ENCODE results near the gene RAB34.
A peak's percentile ranks its signal among the peaks of the same experiment; 100 is the strongest.

Gene RAB34

DNA sequence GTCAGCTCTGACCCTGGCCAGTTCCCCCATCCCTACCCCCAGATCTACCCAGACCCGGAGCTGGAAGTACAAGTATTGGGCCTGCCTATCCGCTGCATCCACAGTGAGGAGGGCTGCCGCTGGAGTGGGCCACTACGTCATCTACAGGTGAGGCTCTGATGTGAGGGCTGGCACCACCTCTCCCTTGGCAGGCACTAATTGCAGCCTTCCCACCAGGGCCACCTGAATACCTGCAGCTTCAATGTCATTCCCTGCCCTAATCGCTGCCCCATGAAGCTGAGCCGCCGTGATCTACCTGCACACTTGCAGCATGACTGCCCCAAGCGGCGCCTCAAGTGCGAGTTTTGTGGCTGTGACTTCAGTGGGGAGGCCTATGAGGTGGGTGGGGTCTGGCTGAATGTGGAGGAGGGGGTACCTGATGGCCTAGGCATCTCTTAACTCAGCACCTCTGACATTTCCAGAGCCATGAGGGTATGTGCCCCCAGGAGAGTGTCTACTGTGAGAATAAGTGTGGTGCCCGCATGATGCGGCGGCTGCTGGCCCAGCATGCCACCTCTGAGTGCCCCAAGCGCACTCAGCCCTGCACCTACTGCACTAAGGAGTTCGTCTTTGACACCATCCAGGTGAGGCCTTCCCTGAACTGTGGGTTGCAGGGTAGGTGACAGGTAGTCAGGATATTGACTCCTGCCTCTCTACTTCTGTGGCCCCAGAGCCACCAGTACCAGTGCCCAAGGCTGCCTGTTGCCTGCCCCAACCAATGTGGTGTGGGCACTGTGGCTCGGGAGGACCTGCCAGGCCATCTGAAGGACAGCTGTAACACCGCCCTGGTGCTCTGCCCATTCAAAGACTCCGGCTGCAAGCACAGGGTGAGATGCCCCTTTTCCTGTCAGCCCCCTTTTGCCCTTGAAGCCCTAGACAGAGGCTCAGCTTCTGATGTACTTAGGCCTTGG is 30.4 kb upstream of the RAB34 start:
- Histone ChIP-seq H3K4me3 (ENCODE audit: insufficient read depth in 1 of 2, low read depth in 1 of 2, low read length in 2 of 2) (no peak overlapping the region), H3K4me2 (ENCODE audit: low read length, poor library complexity, severe bottlenecking) (no peak overlapping the region), H3K23ac (ENCODE audit: low read length in 2 of 2) (no peak overlapping the region), H3K27me3 (ENCODE audit: control insufficient read depth in 1 of 2, insufficient read depth in 1 of 2, low read length in 2 of 2) (no peaks in the 10 kb centered on the region), H3K36me3 (ENCODE audit: control insufficient read depth in 1 of 2, insufficient read depth in 2 of 2, low read depth in 1 of 2, low read length in 2 of 2) (peaks cover 57 to 69% of the 10 kb centered on the region in 2 experiments), H4K8ac (ENCODE audit: low read length) (no peak overlapping the region), H3K79me1 (replicated peaks; ENCODE audit: low read length, poor library complexity, severe bottlenecking) (peaks cover 10% of the 10 kb centered on the region), H2BK5ac (ENCODE audit: low read depth, low read length, poor library complexity, severe bottlenecking) (no peak overlapping the region), H2AK5ac (ENCODE audit: low read length, severe bottlenecking) (no peak overlapping the region), H3K4ac (ENCODE audit: low read depth in 1 of 2, low read length in 2 of 2) (no peak overlapping the region), H2BK12ac (ENCODE audit: low read length in 2 of 2) (no peak overlapping the region), H4K91ac (ENCODE audit: low read length) (no peak overlapping the region), H3K27ac (ENCODE audit: low read length, poor library complexity, severe bottlenecking) (peak overlapping the region; percentile 8), H3K9ac (ENCODE audit: low read length) (peak overlapping the region; percentile 29), H2BK15ac (ENCODE audit: low read depth, poor library complexity, severe bottlenecking) (no peak overlapping the region), H3K14ac (ENCODE audit: low read length in 2 of 2) (no peak overlapping the region), H3K9me3 (ENCODE audit: control insufficient read depth, low read length) (no peaks in the 10 kb centered on the region), H2BK120ac (ENCODE audit: low read depth, low read length) (no peak overlapping the region), H3K4me1 (ENCODE audit: control insufficient read depth, insufficient read depth, low read depth, low read length) (peaks cover 43% of the 10 kb centered on the region), H2AFZ (ENCODE audit: low read depth, low read length) (no peak overlapping the region), H3K18ac (ENCODE audit: low read depth in 1 of 2, low read length in 2 of 2) (peak overlapping the region in 1 of 2 experiments; percentile 21)
- 97% methylated on average over 18 of the region's 18 CpGs for WGBS
- no peak for DNase-seq

- H2BK5ac ChIP-seq (ENCODE audit: low read depth, low read length, poor library complexity, severe bottlenecking) = no peak overlapping the region
- no peak overlapping the region for H2AFZ ChIP-seq (ENCODE audit: low read depth, low read length)
- H3K4me2 ChIP-seq (ENCODE audit: low read length, poor library complexity, severe bottlenecking) = peak overlapping the region; percentile 56
- H2BK15ac ChIP-seq (ENCODE audit: low read depth, poor library complexity, severe bottlenecking) = peak overlapping the region; percentile 30
- no peak overlapping the region for H3K4ac ChIP-seq (ENCODE audit: low read depth in 1 of 2, low read length in 2 of 2)
- H3K23ac ChIP-seq (ENCODE audit: low read length in 2 of 2) = no peak overlapping the region
- H3K9ac ChIP-seq (ENCODE audit: low read length) = peak overlapping the region; percentile 99
- no peak overlapping the region for H3K4me3 ChIP-seq (ENCODE audit: insufficient read depth in 1 of 2, low read depth in 1 of 2, low read length in 2 of 2)
- H3K18ac ChIP-seq (ENCODE audit: low read depth in 1 of 2, low read length in 2 of 2) = no peak overlapping the region
- no peak overlapping the region for H4K8ac ChIP-seq (ENCODE audit: low read length)
- H3K36me3 ChIP-seq (ENCODE audit: control insufficient read depth in 1 of 2, insufficient read depth in 2 of 2, low read depth in 1 of 2, low read length in 2 of 2) = peaks cover 53 to 62% of the 10 kb centered on the region in 2 experiments
- DNase-seq = no peak
- H3K14ac ChIP-seq (ENCODE audit: low read length in 2 of 2) = peak overlapping the region in 1 of 2 experiments; percentile 29
- no peaks in the 10 kb centered on the region for H3K27me3 ChIP-seq (ENCODE audit: control insufficient read depth in 1 of 2, insufficient read depth in 1 of 2, low read length in 2 of 2)
- H2AK5ac ChIP-seq (ENCODE audit: low read length, severe bottlenecking) = no peak overlapping the region
- peaks cover 7% of the 10 kb centered on the region for H3K79me1 ChIP-seq (replicated peaks; ENCODE audit: low read length, poor library complexity, severe bottlenecking)
- H2BK120ac ChIP-seq (ENCODE audit: low read depth, low read length) = no peak overlapping the region
- H4K91ac ChIP-seq (ENCODE audit: low read length) = no peak overlapping the region
- peaks cover 46% of the 10 kb centered on the region for H3K4me1 ChIP-seq (ENCODE audit: control insufficient read depth, insufficient read depth, low read depth, low read length)
- H2BK12ac ChIP-seq (ENCODE audit: low read length in 2 of 2) = no peak overlapping the region
- 82% methylated on average over 7 of the region's 7 CpGs for WGBS
- peak overlapping the region; percentile 17 for H3K27ac ChIP-seq (ENCODE audit: low read length, poor library complexity, severe bottlenecking)
- H3K9me3 ChIP-seq (ENCODE audit: control insufficient read depth, low read length) = no peaks in the 10 kb centered on the region
Measured at GRCh38 chr17:28747051-28747691, 29.5 kb upstream of the RAB34 start.

- Histone ChIP-seq H2BK15ac (ENCODE audit: low read depth, poor library complexity, severe bottlenecking) (peak overlapping the region; percentile 30), H3K18ac (ENCODE audit: low read depth in 1 of 2, low read length in 2 of 2) (no peak overlapping the region), H3K9ac (ENCODE audit: low read length) (peak overlapping the region; percentile 99), H3K36me3 (ENCODE audit: control insufficient read depth in 1 of 2, insufficient read depth in 2 of 2, low read depth in 1 of 2, low read length in 2 of 2) (peaks cover 48 to 56% of the 10 kb centered on the region in 2 experiments), H3K14ac (ENCODE audit: low read length in 2 of 2) (peak overlapping the region in 1 of 2 experiments; percentile 22), H3K4me1 (ENCODE audit: control insufficient read depth, insufficient read depth, low read depth, low read length) (peaks cover 49% of the 10 kb centered on the region), H2BK120ac (ENCODE audit: low read depth, low read length) (no peak overlapping the region), H4K8ac (ENCODE audit: low read length) (no peak overlapping the region), H2AFZ (ENCODE audit: low read depth, low read length) (no peak overlapping the region), H2BK12ac (ENCODE audit: low read length in 2 of 2) (peak overlapping the region in 1 of 2 experiments; percentile 31), H3K9me3 (ENCODE audit: control insufficient read depth, low read length) (no peaks in the 10 kb centered on the region), H2AK5ac (ENCODE audit: low read length, severe bottlenecking) (peak overlapping the region; percentile 12), H3K27me3 (ENCODE audit: control insufficient read depth in 1 of 2, insufficient read depth in 1 of 2, low read length in 2 of 2) (no peaks in the 10 kb centered on the region), H3K79me1 (replicated peaks; ENCODE audit: low read length, poor library complexity, severe bottlenecking) (peaks cover 9% of the 10 kb centered on the region), H3K4me3 (ENCODE audit: insufficient read depth in 1 of 2, low read depth in 1 of 2, low read length in 2 of 2) (peak overlapping the region; percentile 27 to 89), H3K4ac (ENCODE audit: low read depth in 1 of 2, low read length in 2 of 2) (no peak overlapping the region), H4K91ac (ENCODE audit: low read length) (no peak overlapping the region), H2BK5ac (ENCODE audit: low read depth, low read length, poor library complexity, severe bottlenecking) (no peak overlapping the region), H3K27ac (ENCODE audit: low read length, poor library complexity, severe bottlenecking) (peak overlapping the region; percentile 85), H3K23ac (ENCODE audit: low read length in 2 of 2) (no peak overlapping the region), H3K4me2 (ENCODE audit: low read length, poor library complexity, severe bottlenecking) (peak overlapping the region; percentile 56)
- DNase-seq = no peak
- WGBS = 54% methylated on average over 4 of the region's 5 CpGs
Measured at GRCh38 chr17:28746611-28747050, 29.0 kb upstream of the RAB34 start.
